Fibroblast of villous mesenchyme (primary cell): ENCODE measurements around the gene ATP2B2. TPM values are rescaled to one million over a fixed set of nuclear protein-coding genes. Genes with fewer than 3 reads are reported as not detected.

ENCODE experiments used
- DNase-seq: peaks from one replicate; pipeline ENCODE4 v3.0.0-alpha.2; 2010; ENCODE audit warnings: low read depth
- H3K4me3 ChIP-seq: 2 replicates; pipeline ENCODE4 v1.5.1; 2011; ENCODE audit warnings: low read depth, mild to moderate bottlenecking, low read length
- CTCF ChIP-seq: IDR thresholded peaks from 2 replicates; pipeline ENCODE4 v1.5.1; 2012; ENCODE audit warnings: low read depth, mild to moderate bottlenecking, low read length; ENCODE audit not compliant: insufficient read depth
- total RNA-seq: library from RNA; depleted of rRNA; stranded (reverse); fragments of >200 nt; gene quantifications from 2 replicates; pipeline ENCODE4 v1.2.3, GENCODE V29; 2012

Gene ATP2B2
- total RNA-seq, 1 donor: not detected

DNA sequence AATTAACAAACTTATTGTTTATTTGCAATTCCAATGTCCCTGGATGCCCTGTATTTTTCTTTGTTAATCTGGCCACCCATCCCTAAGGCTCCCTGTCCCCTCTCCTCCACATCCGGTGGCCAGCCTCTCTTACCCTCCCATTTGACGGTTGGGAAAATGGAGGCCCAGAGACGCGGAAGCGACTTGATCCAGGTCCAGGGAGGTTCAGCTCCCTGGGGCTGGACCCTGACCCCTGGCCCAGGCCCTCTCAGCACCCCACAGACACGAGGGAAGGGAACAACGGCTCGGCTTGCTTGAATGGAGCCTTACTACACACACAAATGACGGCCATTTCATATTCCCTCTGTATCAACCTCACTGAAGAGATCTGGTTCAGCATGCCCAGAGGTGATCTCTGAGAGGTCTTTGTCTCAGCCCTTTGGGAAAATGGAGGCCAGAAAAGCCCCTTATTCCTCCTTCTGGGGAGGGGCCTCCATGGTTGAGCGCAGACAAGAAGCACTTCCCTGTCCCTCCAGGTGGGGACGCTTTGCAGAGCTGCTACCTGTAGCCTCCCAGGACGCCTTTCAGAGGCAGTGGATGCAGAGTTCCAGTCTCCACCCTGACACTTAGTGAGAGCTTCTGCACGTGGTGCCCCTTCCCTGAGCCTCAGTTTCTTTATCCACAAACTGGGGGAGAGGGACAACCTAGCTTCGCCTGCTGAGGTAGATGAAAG, 82.1 kb downstream of the ATP2B2 start:
- H3K4me3 ChIP-seq: no peak overlapping the region
- no peak for DNase-seq
- no peak for TF ChIP-seq CTCF

GRCh38 chr3:10421996-10422395, 83.4 kb downstream of the ATP2B2 start:
- DNase-seq: no peak
- TF ChIP-seq CTCF: no peak
- no peak overlapping the region for H3K4me3 ChIP-seq

- no peak overlapping the region for H3K4me3 ChIP-seq
- no peak for DNase-seq
- TF ChIP-seq CTCF: no peak
Measured at GRCh38 chr3:10420745-10421475, 84.5 kb downstream of the ATP2B2 start.

- TF ChIP-seq CTCF: no peak
- DNase-seq: no peak
- H3K4me3 ChIP-seq: no peak overlapping the region
Measured at GRCh38 chr3:10419637-10420232, 85.7 kb downstream of the ATP2B2 start.

GRCh38 chr3:10417847-10418246, 87.5 kb downstream of the ATP2B2 start:
- H3K4me3 ChIP-seq: no peak overlapping the region
- TF ChIP-seq CTCF: no peak
- peak; percentile 13 for DNase-seq

- DNase-seq: no peak
- no peak for TF ChIP-seq CTCF
- no peak overlapping the region for H3K4me3 ChIP-seq
Measured at GRCh38 chr3:10416730-10417300, 88.6 kb downstream of the ATP2B2 start.
